ENCODE measurements around the gene ZPR1.

GRCh38 chr11:116787436-116787785 is 412 bp downstream of the ZPR1 start:
- TF ChIP-seq CTCF (IDR thresholded peaks at IDR 0.05; ENCODE audit: insufficient read depth, low read length, poor library complexity, severe bottlenecking) (no peak), EZH2phosphoT487 (conservative IDR thresholded peaks at IDR 0.05; ENCODE audit: low read length) (no peak)

All from SU-DHL-6 (cell line).